Myocyte (in vitro differentiated cells): ENCODE data around the gene ASIC3. TPM values are rescaled to one million over a fixed set of nuclear protein-coding genes. Genes with fewer than 3 reads are reported as not detected.

Experiments
- DNase-seq: peaks from one replicate; pipeline ENCODE4 v3.0.0-alpha.2; 2012; ENCODE audit warnings: low read depth
- total RNA-seq: library from RNA; depleted of rRNA; stranded (reverse); fragments of >200 nt; gene quantifications from 2 replicates; pipeline ENCODE4 v1.2.3, GENCODE V29; 2014

ASIC3 gene
- total RNA-seq, 1 donor from 2014 or later: 5.5 TPM

DNA sequence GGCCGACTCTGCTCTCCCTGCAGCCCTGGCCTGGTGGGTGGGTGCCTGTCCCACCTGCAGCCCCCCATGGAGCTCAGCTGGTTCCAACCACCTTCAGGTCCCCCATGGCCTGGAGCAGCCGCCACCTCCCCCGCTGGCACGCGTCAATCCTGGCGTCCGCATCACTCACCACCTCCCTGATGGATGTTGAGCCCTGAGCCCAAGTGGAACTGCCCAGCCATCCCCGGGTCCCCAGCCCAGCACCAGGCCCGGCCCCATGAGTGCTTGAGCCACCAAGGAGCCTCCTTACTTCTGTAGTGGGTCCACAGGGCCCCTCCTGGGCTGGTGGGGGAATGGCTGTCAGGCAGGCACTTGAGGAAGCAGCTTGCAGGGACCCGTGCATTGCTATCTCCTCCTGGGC lies 52.6 kb downstream of the ASIC3 start:
- DNase-seq: no peak

DNA sequence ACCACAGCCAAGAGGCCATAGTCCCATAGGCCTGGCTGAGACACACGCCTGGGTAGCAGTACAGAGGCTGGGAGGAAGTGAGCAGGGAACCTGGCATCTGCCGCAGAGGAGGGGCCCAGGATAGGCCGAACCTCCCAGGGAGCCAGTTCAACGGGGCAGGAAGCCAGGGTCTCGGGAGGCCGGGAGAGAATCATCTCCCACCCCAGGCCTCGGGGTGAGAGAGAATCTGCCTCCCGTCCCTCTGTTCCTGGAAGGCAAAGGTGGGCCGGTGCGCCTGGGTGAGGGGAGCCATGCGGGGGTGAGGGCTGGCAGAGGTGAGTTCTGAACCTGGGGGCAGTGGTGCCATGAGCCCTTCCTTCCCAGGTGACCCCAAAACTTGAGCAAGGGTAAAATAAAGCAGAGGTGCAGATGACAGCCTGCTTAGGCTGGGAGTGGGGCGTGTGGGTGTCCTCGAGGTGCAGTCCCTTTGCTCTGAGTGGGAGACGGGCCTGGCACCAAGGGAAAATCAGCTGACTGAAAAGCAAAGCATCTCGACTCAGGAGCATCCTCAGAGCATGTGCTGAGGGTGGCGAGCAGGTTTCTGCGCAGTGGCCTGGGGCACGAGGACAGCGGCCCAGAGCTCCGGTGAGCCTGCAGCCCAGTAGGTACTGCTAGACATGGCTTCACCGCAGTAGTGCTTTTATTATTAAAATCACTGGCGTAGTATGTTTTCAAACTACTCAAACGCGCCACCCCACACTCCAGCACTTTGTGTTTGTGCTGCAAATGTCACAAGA lies 53.5 kb downstream of the ASIC3 start:
- DNase-seq: no peak

Other genes with a start within 250 kb of the ASIC3 start
- not detected in 2 replicates for gene TMEM176B, start 248.2 kb upstream of the ASIC3 start, total RNA-seq
- gene TMEM176A, start 247.8 kb upstream of the ASIC3 start, total RNA-seq: not detected in 2 replicates
- gene AOC1, start 196.0 kb upstream of the ASIC3 start, total RNA-seq: 0.21 and 0.62 TPM in 2 replicates
- gene KCNH2, start 70.2 kb upstream of the ASIC3 start, total RNA-seq: 6.9 and 8.7 TPM in 2 replicates
- gene NOS3, start 57.5 kb upstream of the ASIC3 start, total RNA-seq: not detected in 2 replicates
- 0.11 and 0.21 TPM in 2 replicates for gene ATG9B, start 24.0 kb upstream of the ASIC3 start, total RNA-seq
- gene ABCB8, start 20.1 kb upstream of the ASIC3 start, total RNA-seq: 47.8 and 53.0 TPM in 2 replicates
- 34.0 TPM in 2 replicates for gene CDK5, start 9.4 kb downstream of the ASIC3 start, total RNA-seq
- gene SLC4A2, start 11.1 kb downstream of the ASIC3 start, total RNA-seq: 516 and 662 TPM in 2 replicates
- gene FASTK, start 32.3 kb downstream of the ASIC3 start, total RNA-seq: 177 and 198 TPM in 2 replicates
- 59.9 and 60.7 TPM in 2 replicates for gene TMUB1, start 35.0 kb downstream of the ASIC3 start, total RNA-seq
- gene AGAP3, start 37.9 kb downstream of the ASIC3 start, total RNA-seq: 110 and 115 TPM in 2 replicates
- gene GBX1, start 119.2 kb downstream of the ASIC3 start, total RNA-seq: not detected in 2 replicates
- gene ASB10, start 138.7 kb downstream of the ASIC3 start, total RNA-seq: 0.99 TPM in 1 of 2 replicates, not detected in the other
- not detected in 2 replicates for gene H2BK1, start 162.0 kb downstream of the ASIC3 start, total RNA-seq
- 102 and 105 TPM in 2 replicates for gene ABCF2, start 178.7 kb downstream of the ASIC3 start, total RNA-seq
- gene CHPF2, start 184.0 kb downstream of the ASIC3 start, total RNA-seq: 136 and 142 TPM in 2 replicates
- gene SMARCD3, start 200.2 kb downstream of the ASIC3 start, total RNA-seq: 251 and 274 TPM in 2 replicates